Spleen (tissue), 7 donors: Measurements from ENCODE around the gene P2RY14.

ENCODE experiments used
- POLR2A ChIP-seq, 3 donors: fragments of 450-650 bp; IDR thresholded peaks; one replicate each; pipeline ENCODE4 v1.5.1; 2017; ENCODE audit warnings: antibody characterized with exemption in 3 of 3, mild to moderate bottlenecking in 1 of 3
- TF ChIP-seq, protein P1 (sequence below), 11 experiments: fragments of 200-600 bp in 7 of 11; fragments of 450-650 bp in 4 of 11; sonication (generic) in 4 of 11; IDR thresholded peaks in 8 of 11; conservative IDR thresholded peaks in 3 of 11; 1 replicate in 7 of 11; 2 replicates in 4 of 11; pipeline versions ENCODE4 v1.4.0 to v1.8.0; 2016 to 2021; ENCODE audit warnings: antibody characterized with exemption in 11 of 11, inconsistent platforms in 4 of 11, mild to moderate bottlenecking in 1 of 11
- donor health status: DM: no; HTN: no; CAD: no; lungs with moderate emphysema.
- donor health status: DM: no; HTN: no; CAD: no.
- donor health status: DM: no; HTN: no; CAD: no.

- TF ChIP-seq, protein P1, sequence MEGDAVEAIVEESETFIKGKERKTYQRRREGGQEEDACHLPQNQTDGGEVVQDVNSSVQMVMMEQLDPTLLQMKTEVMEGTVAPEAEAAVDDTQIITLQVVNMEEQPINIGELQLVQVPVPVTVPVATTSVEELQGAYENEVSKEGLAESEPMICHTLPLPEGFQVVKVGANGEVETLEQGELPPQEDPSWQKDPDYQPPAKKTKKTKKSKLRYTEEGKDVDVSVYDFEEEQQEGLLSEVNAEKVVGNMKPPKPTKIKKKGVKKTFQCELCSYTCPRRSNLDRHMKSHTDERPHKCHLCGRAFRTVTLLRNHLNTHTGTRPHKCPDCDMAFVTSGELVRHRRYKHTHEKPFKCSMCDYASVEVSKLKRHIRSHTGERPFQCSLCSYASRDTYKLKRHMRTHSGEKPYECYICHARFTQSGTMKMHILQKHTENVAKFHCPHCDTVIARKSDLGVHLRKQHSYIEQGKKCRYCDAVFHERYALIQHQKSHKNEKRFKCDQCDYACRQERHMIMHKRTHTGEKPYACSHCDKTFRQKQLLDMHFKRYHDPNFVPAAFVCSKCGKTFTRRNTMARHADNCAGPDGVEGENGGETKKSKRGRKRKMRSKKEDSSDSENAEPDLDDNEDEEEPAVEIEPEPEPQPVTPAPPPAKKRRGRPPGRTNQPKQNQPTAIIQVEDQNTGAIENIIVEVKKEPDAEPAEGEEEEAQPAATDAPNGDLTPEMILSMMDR (IDR thresholded peaks at IDR 0.05 in 8 of 11, conservative IDR thresholded peaks at IDR 0.05 in 3 of 11): no peak
- no peak for TF ChIP-seq POLR2A (IDR thresholded peaks at IDR 0.05)
Measured at GRCh38 chr3:151201051-151201730, 77.2 kb downstream of the P2RY14 start.
